ENCODE results near the gene COA1. TPM values are rescaled to one million over a fixed set of nuclear protein-coding genes. Genes with fewer than 3 reads are reported as not detected.
A peak's percentile ranks its signal among the peaks of the same experiment; 100 is the strongest.

The COA1 gene
- total and polyA plus RNA-seq, 9 of the 15 experiments (the other 6 are each of a cell fraction or from before 2014, with no cell fraction given) = 98.9 to 463 (median 181) TPM

DNA sequence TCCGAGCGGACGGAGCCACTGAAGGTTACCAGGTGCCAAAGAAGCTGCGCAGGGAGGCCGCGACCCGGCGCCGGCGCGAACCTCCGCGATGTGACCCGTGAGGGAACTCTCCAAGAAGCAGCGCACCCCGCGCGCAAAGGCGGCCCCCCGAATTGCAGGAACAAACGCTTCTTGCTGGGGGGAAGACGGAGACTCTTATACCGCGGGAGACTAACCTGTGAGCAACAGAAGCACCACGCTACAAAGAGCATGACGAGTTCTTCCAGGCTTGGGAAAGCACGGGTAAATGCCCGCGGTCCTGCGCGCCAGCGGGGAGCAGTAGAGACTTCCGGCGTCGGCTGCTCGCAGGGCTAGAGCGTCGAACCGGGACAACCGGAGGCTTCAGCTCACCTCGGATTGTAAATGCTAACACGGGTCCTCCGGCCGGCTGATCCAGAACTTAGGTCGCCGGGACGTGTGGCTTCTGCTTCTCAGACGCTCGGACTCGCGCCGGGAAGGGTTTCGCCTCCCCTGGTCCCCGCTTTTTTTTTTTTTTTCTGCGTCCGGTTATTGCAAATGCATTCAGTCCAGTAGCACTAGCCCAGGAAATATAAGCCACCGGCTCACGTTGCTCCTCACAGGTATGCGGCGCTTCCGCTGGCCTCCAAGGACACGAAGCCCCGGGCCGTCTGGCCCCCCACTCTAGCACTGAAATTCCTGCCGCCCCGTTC lies at the start of gene COA1 (continued):
- TF ChIP-seq STAT5A (IDR thresholded peaks at IDR 0.05; ENCODE audit: borderline replicate concordance, low read length) (peak; percentile 36; the same call in 1 of the 2 replicates), FOXA1 (IDR thresholded peaks at IDR 0.05; ENCODE audit: borderline replicate concordance) (no peak), XRCC5 (IDR thresholded peaks at IDR 0.05; ENCODE audit: low read depth, low read length) (peak; percentile 90), ZNF77 (CRISPR knock-in tag; IDR thresholded peaks at IDR 0.05) (no peak), ZNF76 (CRISPR knock-in tag; IDR thresholded peaks at IDR 0.05; ENCODE audit: borderline replicate concordance) (no peak), ZNF253 (CRISPR knock-in tag; conservative IDR thresholded peaks at IDR 0.05) (no peak), FOXM1 (IDR thresholded peaks at IDR 0.05; ENCODE audit: low read depth) (peak; percentile 10; the same call in 1 of the 2 replicates), FOXM1 (CRISPR knock-in tag; IDR thresholded peaks at IDR 0.05; ENCODE audit: low read depth) (no peak), HIVEP1 (CRISPR knock-in tag; IDR thresholded peaks at IDR 0.05) (no peak), MAZ (CRISPR knock-in tag; conservative IDR thresholded peaks at IDR 0.05 in 1 of 2, IDR thresholded peaks at IDR 0.05 in 1 of 2) (peak; percentile 60 to 67; a peak in 3 of 4 replicates), NR2F6 (CRISPR knock-in tag; IDR thresholded peaks at IDR 0.05) (no peak), TAF7 (tag; IDR thresholded peaks at IDR 0.05) (peak; percentile 42), ZNF124 (CRISPR knock-in tag; IDR thresholded peaks at IDR 0.05) (no peak), ZBED1 (IDR thresholded peaks at IDR 0.05) (no peak), ZSCAN32 (CRISPR knock-in tag; IDR thresholded peaks at IDR 0.05) (no peak), ZFX (CRISPR knock-in tag; IDR thresholded peaks at IDR 0.05) (peak; percentile 80), ATF1 (CRISPR knock-in tag; IDR thresholded peaks at IDR 0.05) (no peak), ATF1 (tag; IDR thresholded peaks at IDR 0.05) (peak; percentile 72), GABPB2 (CRISPR knock-in tag; conservative IDR thresholded peaks at IDR 0.05) (no peak), RNF2 (IDR thresholded peaks at IDR 0.05) (peak; percentile 51; the same call in 1 of the 2 replicates), ZNF696 (CRISPR knock-in tag; conservative IDR thresholded peaks at IDR 0.05) (no peak), PRMT5 (CRISPR knock-in tag; IDR thresholded peaks at IDR 0.05) (no peak), CEBPB (tag; IDR thresholded peaks at IDR 0.05) (no peak), CBX3 (IDR thresholded peaks at IDR 0.05; ENCODE audit: borderline replicate concordance in 1 of 2, low read length in 2 of 2) (no peak), KDM2B (CRISPR knock-in tag; IDR thresholded peaks at IDR 0.05) (no peak), LEF1 (IDR thresholded peaks at IDR 0.05) (peak; percentile 22; the same call in 1 of the 2 replicates), CREBBP (IDR thresholded peaks at IDR 0.05; ENCODE audit: low read depth, low read length) (no peak), SMAD2 (IDR thresholded peaks at IDR 0.05; ENCODE audit: low read depth, low read length) (no peak)
- TF ChIP-seq, protein P1, sequence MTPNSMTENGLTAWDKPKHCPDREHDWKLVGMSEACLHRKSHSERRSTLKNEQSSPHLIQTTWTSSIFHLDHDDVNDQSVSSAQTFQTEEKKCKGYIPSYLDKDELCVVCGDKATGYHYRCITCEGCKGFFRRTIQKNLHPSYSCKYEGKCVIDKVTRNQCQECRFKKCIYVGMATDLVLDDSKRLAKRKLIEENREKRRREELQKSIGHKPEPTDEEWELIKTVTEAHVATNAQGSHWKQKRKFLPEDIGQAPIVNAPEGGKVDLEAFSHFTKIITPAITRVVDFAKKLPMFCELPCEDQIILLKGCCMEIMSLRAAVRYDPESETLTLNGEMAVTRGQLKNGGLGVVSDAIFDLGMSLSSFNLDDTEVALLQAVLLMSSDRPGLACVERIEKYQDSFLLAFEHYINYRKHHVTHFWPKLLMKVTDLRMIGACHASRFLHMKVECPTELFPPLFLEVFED (CRISPR knock-in tag; conservative IDR thresholded peaks at IDR 0.05) = no peak
- TF ChIP-seq, protein P2, sequence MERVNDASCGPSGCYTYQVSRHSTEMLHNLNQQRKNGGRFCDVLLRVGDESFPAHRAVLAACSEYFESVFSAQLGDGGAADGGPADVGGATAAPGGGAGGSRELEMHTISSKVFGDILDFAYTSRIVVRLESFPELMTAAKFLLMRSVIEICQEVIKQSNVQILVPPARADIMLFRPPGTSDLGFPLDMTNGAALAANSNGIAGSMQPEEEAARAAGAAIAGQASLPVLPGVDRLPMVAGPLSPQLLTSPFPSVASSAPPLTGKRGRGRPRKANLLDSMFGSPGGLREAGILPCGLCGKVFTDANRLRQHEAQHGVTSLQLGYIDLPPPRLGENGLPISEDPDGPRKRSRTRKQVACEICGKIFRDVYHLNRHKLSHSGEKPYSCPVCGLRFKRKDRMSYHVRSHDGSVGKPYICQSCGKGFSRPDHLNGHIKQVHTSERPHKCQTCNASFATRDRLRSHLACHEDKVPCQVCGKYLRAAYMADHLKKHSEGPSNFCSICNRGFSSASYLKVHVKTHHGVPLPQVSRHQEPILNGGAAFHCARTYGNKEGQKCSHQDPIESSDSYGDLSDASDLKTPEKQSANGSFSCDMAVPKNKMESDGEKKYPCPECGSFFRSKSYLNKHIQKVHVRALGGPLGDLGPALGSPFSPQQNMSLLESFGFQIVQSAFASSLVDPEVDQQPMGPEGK (CRISPR knock-in tag; IDR thresholded peaks at IDR 0.05; ENCODE audit: borderline replicate concordance) = no peak
